NCI-H128 (cell line): Measurements from ENCODE around the gene ZNF567.
A peak's percentile ranks its signal among the peaks of the same experiment; 100 is the strongest.
"Not testable (repeated sequence)": the region's sequence is repeated elsewhere in the genome, so short reads cannot be mapped to it uniquely, and the experiment has no call there.

Source experiments
- DNase-seq: peaks from one replicate; lab custom pipeline; 2025; ENCODE audit not compliant: unreplicated experiment; lab: John Stamatoyannopoulos, UW

ZNF567 gene

DNA sequence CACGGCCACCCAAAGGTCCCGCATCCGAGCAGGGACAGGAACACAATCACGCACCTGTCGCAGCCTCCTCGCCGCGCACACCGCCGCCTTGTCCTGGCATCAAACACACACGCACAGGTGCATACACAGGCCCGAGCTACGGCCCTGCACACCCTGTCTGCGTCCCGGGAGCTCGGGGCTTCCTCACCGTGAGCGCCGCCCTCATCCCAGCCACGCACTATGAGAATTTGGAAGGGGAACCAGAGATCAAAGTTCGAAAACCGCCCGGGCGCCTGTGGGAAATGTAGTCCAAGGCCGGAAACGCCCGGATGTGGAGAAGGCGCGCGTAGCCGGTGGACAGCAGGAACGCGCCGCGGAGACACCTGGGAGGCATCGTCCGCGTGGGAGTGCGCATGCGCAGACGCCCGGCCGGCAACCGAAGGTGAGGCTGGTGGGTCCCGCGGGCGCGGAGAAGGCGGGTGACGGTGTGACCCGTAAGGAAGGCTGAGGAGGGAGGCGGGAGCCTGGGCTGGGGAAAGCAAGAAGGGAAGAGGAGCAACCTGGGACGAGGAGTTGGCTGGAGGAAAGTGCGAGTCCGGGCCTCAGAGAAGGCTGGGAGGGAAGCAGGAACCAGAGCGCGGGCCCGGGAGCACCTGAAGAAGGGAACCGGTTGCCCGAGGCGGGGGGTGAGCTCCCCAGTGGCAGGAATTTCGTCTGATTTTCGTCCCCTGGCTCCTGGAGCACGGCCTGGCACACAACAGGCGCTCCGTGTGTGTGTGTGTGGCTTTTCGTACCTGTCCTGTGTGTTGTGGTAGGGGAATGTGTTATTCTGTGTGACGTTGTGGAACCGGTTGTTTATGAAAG lies at the start of gene ZNF567:
Gene ZNF567, plus strand, starts transcription at position 399 of the 843 bp plus-strand sequence. CDS start 7,256 bp downstream, outside the sequence.
- peak; percentile 95 for DNase-seq

DNA sequence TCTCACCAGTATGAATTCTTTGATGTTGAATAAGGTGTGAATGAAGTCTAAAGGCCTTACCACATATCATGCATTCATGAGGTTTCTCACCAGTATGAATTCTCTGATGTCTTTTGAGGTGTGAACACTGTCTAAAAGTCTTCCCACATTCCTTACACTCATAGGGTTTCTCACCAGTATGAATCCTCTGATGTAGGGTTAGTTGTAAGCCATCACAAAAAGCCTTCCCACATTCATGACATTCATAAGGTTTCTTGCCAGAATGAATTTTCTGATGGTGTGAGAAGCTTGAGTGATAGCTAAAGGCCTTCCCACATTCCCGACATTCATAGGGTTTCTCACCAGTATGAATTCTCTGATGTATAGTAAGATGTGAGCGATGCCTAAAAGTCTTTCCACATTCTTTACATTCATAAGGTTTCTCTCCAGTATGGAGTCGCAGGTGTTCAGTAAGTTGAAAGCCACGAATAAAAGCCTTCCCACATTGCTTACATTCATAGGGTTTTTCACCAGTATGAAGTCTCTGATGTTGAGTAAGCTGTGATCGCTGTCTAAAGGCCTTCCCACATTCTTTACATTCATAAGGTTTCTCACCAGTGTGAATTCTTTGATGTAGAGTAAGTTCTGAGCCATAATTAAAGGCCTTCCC lies 48.4 kb upstream of the ZNF567 start:
- DNase-seq, result no peak

DNA sequence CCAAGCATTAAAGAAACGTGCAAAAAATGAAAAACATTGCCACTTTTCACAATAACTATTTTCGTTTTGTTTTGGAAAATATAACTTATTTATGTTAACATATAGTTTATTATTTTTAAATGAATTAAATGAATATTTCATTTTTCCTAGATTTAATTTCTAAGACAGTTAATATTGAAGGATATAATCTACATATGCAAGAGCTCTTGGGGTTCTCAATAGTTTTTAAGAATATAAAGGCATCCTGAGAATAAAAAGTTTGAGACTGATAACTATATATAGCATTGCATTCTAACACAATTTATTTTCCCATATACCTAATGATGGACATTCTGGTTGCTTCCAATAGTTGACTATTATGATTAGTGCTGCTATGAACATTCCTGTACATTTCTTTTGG lies 40.7 kb upstream of the ZNF567 start:
- DNase-seq, result no peak

DNA sequence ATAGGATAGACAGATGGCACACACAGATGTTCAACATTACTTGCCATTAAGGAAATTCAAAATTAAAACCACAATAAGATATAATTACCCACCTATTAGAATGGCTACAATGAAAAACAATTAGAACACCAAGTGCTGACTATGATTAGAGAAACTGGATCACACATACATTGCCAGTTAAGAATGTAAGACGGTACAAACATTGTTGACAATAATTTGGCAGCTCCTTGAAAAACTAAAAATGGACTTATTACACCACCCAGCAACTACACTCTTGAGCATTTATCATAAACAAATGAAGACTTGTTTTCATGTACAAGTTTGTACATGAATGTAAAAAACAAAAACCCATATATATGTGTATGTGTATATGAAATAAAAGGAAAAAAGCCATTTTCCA lies 34.5 kb upstream of the ZNF567 start:
- DNase-seq, result no peak

DNA sequence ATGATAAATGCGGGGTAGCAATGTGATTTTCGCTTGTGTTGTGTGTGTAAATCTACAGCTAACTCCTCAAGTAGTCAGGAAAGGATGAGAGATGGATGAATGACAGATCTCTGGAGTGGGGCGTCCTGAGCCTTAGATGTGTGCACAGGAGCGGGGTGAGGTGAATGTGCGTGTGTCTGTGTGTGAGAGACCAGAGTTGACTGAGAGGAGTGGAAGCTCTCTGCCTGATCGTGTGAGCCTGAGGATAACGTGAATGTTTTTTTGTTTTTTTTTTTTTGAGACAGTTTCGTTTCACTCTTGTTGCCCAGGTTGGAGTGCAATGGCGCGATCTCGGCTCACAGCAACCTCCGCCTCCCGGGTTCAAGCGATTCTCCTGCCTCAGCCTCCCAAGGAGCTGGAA lies 21.6 kb upstream of the ZNF567 start:
- DNase-seq, result no peak

DNA sequence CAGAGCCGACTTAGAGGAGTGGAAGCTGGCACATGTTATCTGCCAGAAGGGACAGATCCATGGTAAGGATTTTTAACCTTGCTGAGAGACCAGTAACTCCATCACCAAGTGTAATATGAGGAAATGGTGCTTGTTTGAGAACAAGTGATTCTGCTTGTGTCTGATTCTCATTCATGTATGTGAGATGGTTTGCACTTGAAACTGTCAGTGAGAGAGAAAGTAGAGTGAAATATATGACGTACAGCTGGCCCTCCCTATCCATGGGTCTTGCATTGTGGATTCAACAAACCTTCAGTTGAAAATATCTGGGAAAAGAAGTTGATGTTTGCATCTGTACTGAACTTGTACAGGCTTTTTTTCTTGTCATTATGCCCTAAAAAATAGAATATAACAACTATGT lies 18.8 kb upstream of the ZNF567 start:
- no peak for DNase-seq

DNA sequence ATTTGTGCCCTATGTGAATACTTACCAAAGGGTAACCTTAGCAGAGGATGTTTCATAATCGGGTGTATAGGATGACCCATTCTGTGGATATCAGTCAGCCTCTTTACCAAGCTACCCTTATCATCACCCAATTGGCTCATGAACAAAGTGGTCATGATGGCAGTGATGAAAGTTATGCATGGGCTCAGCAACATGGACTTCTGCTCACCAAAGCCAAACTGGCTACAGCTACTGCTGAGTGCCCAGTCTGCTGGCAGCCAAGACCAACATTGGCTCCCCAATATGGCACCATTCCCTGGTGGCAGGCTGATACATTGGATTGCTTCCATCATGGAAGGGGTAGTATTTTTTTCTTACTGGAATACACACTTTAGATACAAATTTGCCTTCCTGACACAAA lies 15.0 kb upstream of the ZNF567 start:
- DNase-seq, result no peak

DNA sequence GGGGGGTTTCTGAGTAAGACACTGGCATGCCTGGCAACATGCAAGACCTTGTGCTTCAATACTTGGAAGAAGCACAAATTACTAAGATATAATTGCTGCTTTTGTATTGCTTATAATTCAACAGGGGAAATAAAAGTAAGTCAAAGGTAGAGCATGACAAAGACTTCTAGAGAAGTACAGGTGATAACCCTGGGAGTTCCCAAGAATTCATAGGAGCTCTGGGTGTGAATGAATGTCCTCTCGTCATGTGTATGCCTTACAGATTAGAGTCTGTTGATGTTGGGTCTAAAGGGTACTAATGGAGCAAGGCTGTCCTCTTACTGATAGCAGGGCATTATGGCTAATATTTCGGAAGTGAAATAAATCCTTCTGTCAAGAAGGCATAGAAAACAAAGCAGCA lies 13.2 kb upstream of the ZNF567 start:
- no peak for DNase-seq

DNA sequence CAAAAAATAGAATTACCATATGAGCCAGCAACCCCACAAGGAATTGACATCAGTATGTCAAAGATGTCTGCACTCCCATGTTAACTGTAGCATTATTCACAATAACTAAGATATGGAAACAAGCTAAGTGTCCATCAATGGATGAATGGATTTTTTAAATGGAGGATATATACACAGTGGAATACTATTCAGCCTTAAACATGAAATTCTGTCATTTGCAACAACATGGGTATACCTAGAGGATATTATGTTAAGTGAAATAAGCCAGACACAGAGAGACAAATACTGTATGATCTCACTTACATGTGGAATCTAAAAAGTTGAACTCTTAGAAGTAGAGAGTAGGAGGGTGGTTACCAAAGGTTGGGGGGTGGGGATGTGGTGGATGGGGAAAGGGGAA lies 8.0 kb upstream of the ZNF567 start:
- no peak for DNase-seq

DNA sequence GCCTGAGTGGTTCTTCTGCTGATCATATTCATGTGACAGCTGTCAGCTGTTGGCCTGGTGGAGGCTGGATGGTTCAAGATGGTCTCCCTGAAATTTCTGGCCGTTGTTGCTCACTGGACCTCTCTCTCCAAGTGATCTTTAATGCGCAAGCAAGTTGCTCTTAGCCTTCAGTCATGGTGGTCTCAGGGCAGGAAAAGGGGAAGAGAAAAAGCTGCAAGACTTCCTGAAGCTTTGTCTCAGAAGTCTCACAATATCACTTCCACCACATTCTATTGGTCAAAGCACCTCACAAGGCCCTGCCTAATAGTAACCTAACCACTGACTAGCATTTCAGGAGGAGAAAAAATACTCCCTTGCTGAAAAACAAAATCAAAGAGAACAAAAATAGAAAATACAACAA lies 1.6 kb upstream of the ZNF567 start:
- DNase-seq, result no peak

DNA sequence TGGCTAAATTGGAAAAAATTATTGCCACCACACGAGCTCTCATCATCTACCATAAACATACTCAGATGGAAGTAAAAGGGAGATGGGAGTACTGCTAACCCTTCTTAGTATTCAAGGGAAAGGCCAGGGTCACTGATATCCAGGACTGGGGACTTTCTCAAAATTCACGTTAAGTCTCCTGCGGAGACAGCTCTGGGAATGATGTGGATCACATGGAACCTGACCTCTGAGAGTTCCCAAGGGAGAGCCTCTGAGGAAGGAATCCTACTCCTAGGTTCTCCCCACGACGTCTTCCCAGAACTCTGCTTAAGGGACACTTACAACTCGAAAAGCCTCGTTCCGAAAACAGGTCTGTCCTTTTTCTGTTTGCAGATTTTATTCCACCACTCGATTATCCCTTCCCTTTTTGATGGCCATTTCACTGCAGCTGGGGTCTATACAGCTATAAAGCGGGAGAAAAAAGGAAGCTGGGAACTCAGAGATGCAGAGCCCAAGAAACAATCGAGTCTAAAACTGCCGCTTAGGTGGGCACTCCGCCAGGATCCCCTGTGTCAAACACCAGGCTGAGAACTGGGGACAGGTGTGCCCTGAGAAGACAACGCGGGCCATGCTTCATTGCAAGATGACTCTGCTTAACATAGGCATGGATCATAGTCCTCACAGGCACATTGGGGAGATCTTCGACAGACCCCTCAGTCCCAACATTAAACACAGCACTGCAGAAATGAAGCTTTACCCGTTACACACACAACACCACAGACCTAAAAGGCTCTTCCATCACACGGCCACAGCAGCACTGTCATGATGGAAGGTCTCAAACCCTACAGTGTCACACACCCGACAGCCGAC lies 823 bp upstream of the ZNF567 start:
- no peak for DNase-seq

DNA sequence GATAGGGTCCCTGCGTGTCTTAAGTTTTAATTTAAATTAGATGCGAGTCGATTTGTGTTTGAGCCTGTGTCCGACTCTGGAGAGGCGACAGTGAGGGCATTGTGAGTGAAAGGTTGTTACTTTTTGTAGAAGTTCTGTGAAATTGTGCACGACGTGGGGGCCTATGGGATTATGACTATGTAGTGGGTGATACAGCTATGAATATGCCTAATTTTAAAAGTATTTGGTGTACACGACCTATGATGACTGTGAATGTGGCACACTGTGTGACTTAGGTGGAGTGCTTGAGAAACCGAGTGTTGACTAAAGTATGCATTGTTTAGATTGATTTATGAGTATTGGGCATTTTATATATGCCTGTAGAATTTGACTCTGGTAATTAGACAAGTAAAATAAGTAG lies 646 bp downstream of the ZNF567 start:
- no peak for DNase-seq

DNA sequence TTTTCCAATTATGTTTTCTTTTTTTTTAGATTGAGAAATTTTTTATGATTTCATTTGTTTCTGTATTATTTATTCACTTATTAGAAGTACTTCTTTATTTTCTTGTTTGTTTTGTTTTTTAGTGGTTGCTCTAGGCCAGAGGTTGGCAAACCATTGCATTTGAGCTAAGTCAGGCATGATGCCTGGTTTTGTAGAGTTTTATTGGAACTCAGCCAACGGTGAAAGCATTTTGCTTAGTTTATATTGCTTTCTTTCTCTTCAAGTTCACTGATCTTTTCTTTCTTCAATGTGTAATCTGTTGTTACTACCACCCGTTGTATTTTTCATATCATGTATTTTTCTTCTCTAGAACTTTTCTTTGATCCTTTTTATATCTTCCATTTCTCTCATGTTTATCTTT lies 19.7 kb downstream of the ZNF567 start:
- no peak for DNase-seq

DNA sequence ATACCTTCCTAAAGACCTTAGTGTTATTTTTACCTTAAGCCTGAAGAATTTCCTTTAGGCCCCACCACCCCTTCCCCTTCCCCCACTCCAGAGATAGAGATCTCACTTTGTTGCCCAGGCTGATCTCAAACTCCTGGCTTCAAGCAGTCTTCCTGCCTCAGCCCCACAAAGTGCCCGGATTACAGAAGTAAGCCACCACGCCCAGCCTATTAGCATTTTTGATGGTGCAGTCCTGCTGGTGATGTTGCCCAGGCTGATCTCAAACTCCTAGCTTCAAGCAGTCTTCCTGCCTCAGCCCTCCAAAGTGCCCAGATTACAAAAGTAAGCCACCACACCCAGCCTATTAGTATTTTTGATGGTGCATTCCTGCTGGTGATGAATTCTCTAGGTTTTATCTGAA lies 22.0 kb downstream of the ZNF567 start:
- DNase-seq, result no peak

DNA sequence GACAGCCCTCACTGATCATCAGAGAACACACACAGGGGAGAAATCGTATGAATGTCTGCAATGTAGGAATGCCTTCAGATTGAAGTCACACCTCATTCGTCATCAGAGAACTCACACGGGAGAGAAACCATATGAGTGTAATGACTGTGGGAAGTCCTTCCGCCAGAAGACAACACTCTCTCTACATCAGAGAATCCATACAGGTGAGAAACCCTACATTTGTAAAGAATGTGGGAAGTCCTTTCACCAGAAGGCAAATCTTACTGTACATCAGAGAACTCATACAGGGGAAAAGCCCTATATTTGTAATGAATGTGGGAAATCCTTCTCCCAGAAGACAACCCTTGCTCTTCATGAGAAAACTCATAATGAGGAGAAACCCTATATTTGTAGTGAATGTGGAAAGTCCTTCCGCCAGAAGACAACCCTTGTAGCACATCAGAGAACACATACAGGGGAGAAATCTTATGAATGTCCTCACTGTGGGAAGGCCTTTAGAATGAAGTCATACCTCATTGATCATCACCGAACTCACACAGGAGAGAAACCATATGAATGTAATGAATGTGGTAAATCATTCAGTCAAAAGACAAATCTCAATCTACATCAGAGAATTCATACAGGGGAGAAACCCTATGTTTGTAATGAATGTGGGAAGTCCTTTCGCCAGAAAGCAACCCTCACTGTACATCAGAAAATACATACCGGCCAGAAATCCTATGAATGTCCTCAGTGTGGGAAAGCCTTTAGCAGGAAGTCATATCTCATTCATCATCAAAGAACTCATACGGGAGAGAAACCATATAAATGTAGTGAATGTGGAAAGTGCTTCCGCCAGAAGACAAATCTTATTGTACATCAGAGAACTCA lies 32.5 kb downstream of the ZNF567 start:
- DNase-seq, result no peak

DNA sequence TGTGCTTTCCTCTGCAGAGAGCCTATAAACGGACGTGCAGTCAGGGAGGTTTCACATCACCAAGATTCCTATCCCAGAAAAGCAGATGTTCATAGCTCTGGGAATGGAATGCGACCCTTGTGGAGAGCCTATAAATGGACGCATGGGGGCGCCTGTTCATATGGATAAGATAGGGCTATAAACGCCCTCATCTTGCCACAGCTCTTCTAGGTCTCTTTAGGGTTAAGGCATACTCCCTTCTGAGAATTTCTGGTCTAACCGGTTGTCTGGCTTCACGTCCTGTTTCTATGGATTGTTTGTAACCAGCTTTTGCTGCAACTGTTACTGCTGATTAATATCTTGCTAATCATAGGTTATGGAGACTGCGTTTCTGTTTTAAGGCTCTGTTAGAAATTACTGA lies 48.8 kb downstream of the ZNF567 start:
- not testable (repeated sequence) for DNase-seq

DNA sequence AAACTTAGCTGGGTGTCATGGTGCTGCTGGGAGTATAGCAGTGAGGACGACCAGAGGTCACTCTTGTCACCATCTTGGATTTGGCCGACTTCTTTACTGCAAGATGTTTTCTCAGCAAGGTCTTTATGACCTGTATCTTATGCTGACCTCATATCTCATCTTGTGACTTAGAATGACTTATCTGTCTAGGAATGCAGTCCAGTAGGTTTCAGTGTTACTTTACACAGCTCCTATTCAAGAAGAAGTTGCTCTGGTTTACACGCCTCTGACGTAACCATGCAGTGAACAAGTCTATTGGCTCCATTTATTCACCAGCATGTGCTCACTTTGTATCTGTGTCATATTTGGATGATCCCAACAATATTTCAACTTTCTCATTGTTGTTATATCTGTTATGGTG lies 58.5 kb downstream of the ZNF567 start:
- no peak for DNase-seq

DNA sequence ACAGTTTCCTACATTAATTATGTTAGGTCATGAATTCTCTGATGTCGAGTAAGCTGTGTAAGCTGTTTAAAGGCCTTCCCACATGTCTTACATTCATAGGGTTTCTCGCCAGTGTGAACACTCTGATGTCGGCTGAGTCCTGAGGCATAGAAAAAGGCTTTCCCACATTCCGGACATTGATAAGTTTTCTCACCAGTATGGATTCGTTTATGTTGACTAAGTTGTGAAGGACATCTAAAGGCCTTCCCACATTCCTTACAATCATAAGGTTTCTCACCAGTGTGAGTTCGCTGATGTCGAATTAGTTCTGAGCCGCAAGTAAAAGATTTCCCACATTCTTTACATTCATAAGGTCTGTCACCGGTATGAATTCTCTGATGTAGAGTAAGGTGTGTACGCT lies 60.3 kb downstream of the ZNF567 start:
- no peak for DNase-seq

DNA sequence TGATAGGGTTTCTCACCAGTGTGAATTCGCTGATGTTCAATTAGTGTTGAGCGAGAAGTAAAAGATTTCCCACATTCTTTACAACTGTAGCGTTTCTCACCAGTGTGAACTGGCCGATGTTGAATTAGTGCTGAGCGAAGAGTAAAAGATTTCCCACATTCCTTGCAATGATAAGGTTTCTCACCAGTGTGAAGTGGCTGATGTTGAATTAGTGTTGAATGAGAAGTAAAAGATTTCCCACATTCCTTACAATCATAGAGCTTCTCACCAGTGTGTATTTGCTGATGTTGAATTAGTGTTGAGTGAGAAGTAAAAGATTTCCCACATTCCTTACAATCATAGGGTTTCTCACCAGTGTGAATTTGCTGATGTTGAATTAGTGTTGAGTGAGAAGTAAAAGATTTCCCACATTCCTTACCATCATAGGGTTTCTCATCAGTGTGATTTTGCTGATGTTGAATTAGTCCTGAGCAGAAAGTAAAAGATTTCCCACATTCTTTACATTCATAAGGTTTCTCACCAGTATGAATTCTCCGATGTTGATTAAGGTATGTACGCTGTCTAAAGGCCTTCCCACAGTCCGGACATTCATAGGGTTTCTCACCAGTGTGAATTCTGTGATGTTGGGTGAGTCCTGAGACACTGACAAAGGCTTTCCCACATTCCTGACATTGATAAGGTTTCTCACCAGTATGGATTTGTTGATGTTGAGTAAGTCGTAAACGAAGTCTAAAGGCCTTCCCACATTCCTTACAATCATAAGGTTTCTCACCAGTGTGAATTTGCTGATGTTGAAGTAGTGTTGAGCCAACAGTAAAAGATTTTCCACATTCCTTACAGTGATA lies 61.2 kb downstream of the ZNF567 start:
- no peak for DNase-seq

DNA sequence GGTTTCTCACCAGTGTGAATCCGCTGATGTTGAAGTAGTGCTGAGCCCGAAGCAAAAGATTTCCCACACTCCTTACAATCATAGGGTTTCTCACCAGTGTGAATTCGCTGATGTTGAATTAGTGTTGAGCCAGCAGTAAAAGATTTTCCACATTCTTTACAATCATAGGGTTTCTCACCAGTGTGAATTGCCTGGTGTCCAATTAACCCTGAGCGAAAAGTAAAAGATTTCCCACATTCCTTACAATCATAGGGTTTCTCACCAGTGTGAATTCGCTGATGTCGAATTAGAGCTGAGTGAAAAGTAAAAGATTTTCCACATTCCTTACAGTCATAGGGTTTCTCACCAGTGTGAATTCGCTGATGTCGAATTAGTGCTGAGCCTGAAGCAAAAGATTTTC lies 62.2 kb downstream of the ZNF567 start:
- not testable (repeated sequence) for DNase-seq
